Measurements from ENCODE around the gene S100B.

DNA sequence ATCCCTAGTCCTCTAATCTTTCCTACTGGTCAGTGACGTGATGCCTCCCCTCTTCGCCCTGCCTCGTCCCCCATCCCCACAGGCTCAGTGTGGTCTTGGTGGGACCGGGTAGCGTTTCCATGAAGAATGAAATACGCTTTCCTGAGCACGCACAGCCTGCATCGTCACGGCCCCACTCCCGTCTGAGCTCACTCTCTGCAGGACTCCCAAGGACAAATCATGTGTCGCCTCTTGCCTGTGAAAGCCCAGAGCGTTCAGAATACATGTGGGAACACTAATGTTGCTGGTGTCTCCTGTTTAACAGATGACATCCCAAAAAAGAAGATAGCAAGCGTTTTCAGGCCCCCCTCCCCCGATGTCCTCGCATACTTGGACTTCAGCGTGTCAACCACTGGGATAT is 49.2 kb downstream of the S100B start:
- no peak for TF ChIP-seq POLR2A (IDR thresholded peaks at IDR 0.05; ENCODE audit: low read length)
- no peak for TF ChIP-seq GATA1 (IDR thresholded peaks at IDR 0.05; ENCODE audit: low read depth, low read length)

All from erythroblast (primary cell).